Thymus (tissue), 11 donors: ENCODE measurements around the gene FMOD. TPM values are rescaled to one million over a fixed set of nuclear protein-coding genes. Genes with fewer than 3 reads are reported as not detected.

Experiments used
- DNase-seq, 9 donors: peaks; one replicate each; pipeline ENCODE4 v3.0.0-alpha.2; 2013; ENCODE audit warnings: low spot score in 9 of 9, low read depth in 6 of 9, missing footprints in 1 of 9
- H3K27ac ChIP-seq, 2 donors: one replicate each; pipeline ENCODE4 v1.5.1; 2013; ENCODE audit warnings: control low read depth in 1 of 2, low read depth in 1 of 2, low read length in 1 of 2, mild to moderate bottlenecking in 1 of 2, moderate library complexity in 1 of 2
- H3K27me3 ChIP-seq, 2 donors: one replicate each; pipeline ENCODE4 v1.5.1; 2013; ENCODE audit warnings: low read length in 1 of 2; ENCODE audit not compliant: control insufficient read depth in 2 of 2, insufficient read depth in 1 of 2
- H3K36me3 ChIP-seq, 2 donors: one replicate each; pipeline ENCODE4 v1.5.1; 2013; ENCODE audit warnings: low read length in 1 of 2, mild to moderate bottlenecking in 1 of 2, moderate library complexity in 1 of 2; ENCODE audit not compliant: control insufficient read depth in 2 of 2, insufficient read depth in 2 of 2
- H3K4me1 ChIP-seq, 2 donors: one replicate each; pipeline ENCODE4 v1.5.1; 2013; ENCODE audit warnings: low read length in 2 of 2; ENCODE audit not compliant: control insufficient read depth in 2 of 2, insufficient read depth in 2 of 2
- H3K4me3 ChIP-seq, 2 donors: one replicate each; pipeline ENCODE4 v1.5.1; 2013; ENCODE audit warnings: low read length in 2 of 2, control low read depth in 1 of 2, mild to moderate bottlenecking in 1 of 2
- H3K9me3 ChIP-seq, 2 donors: one replicate each; pipeline ENCODE4 v1.5.1; 2013; ENCODE audit warnings: low read length in 1 of 2, mild to moderate bottlenecking in 1 of 2; ENCODE audit not compliant: control insufficient read depth in 2 of 2, insufficient read depth in 1 of 2
- WGBS: extraction: QIAGEN DNeasy Blood & Tissue Kit; methylation state at CpG from one replicate; pipeline ENCODE4 v1.1.7; 2013; 5-methylcytosine and 5-hydroxymethylcytosine counted together
- polyA plus RNA-seq: library from polyadenylated mRNA; stranded (reverse); fragments of 200-250 nt; gene quantifications from one replicate; pipeline ENCODE4 v1.2.3, GENCODE V29; 2013
- total RNA-seq: library from RNA; stranded (reverse); fragments of 120-200 nt; gene quantifications from one replicate; pipeline ENCODE4 v1.2.4, GENCODE V29; 2013
- donor health status: healthy.

FMOD gene
- total and polyA plus RNA-seq, 2 donors = 7.1 to 7.5 TPM

GRCh38 chr1:203324105-203325025 lies 26.6 kb downstream of the FMOD start:
- Histone ChIP-seq H3K4me1 (peaks cover 78 to 97% of the 10 kb centered on the region in 2 donors), H3K36me3 (no peaks in the 10 kb centered on the region), H3K4me3 (peak overlapping the region; percentile 29 to 53), H3K27me3 (no peaks in the 10 kb centered on the region), H3K9me3 (peaks cover 0 to 6% of the 10 kb centered on the region in 2 donors), H3K27ac (peak overlapping the region; percentile 96 to 100)
- WGBS = 48% methylated on average over 15 of the region's 15 CpGs
- DNase-seq = peak in 3 of 9 donors; percentile 64 to 88 (median 69)

GRCh38 chr1:203323587-203323986 lies 27.3 kb downstream of the FMOD start:
- WGBS = 54% methylated on average over 3 of the region's 3 CpGs
- DNase-seq = no peak
- Histone ChIP-seq H3K4me1 (peaks cover 79 to 97% of the 10 kb centered on the region in 2 donors), H3K27me3 (no peaks in the 10 kb centered on the region), H3K36me3 (no peaks in the 10 kb centered on the region), H3K27ac (peak overlapping the region; percentile 96 to 100), H3K9me3 (peaks cover 0 to 6% of the 10 kb centered on the region in 2 donors), H3K4me3 (peak overlapping the region in 1 of 2 donors; percentile 53)

GRCh38 chr1:203322500-203323179 lies 28.3 kb downstream of the FMOD start:
- H3K4me1 ChIP-seq = peaks cover 84 to 95% of the 10 kb centered on the region in 2 donors
- peak overlapping the region; percentile 96 to 100 for H3K27ac ChIP-seq
- H3K9me3 ChIP-seq = peaks cover 0 to 6% of the 10 kb centered on the region in 2 donors
- H3K4me3 ChIP-seq = no peak overlapping the region
- H3K36me3 ChIP-seq = no peaks in the 10 kb centered on the region
- H3K27me3 ChIP-seq = no peaks in the 10 kb centered on the region
- peak in 1 of 9 donors; percentile 52 for DNase-seq

GRCh38 chr1:203321273-203322052 lies 29.5 kb downstream of the FMOD start:
- no peak for DNase-seq
- Histone ChIP-seq H3K4me1 (peaks cover 89 to 98% of the 10 kb centered on the region in 2 donors), H3K4me3 (peak overlapping the region; percentile 3 to 31), H3K9me3 (peaks cover 0 to 6% of the 10 kb centered on the region in 2 donors), H3K27ac (peak overlapping the region; percentile 96 to 100), H3K27me3 (no peaks in the 10 kb centered on the region), H3K36me3 (no peaks in the 10 kb centered on the region)
- WGBS = 69% methylated on average over 6 of the region's 6 CpGs

- H3K4me1 ChIP-seq = peaks cover 87 to 98% of the 10 kb centered on the region in 2 donors
- peak; percentile 90 to 98 (median 96) for DNase-seq
- peaks cover 0 to 6% of the 10 kb centered on the region in 2 donors for H3K9me3 ChIP-seq
- peak overlapping the region; percentile 3 to 31 for H3K4me3 ChIP-seq
- WGBS = 2% methylated on average over 6 of the region's 6 CpGs
- H3K27me3 ChIP-seq = no peaks in the 10 kb centered on the region
- H3K27ac ChIP-seq = peak overlapping the region; percentile 96 to 100
- peaks cover 0 to 2% of the 10 kb centered on the region in 2 donors for H3K36me3 ChIP-seq
Observed at GRCh38 chr1:203320591-203321272, 30.2 kb downstream of the FMOD start.

- peaks cover 0 to 7% of the 10 kb centered on the region in 2 donors for H3K36me3 ChIP-seq
- no peaks in the 10 kb centered on the region for H3K27me3 ChIP-seq
- H3K9me3 ChIP-seq = no peaks in the 10 kb centered on the region
- 98% methylated on average over 1 of the region's 1 CpG for WGBS
- no peak for DNase-seq
- no peak overlapping the region for H3K4me3 ChIP-seq
- H3K4me1 ChIP-seq = peaks cover 65 to 87% of the 10 kb centered on the region in 2 donors
- H3K27ac ChIP-seq = peak overlapping the region; percentile 18 to 61
Observed at GRCh38 chr1:203318229-203318517, 32.7 kb downstream of the FMOD start.

- peaks cover 3 to 12% of the 10 kb centered on the region in 2 donors for H3K36me3 ChIP-seq
- DNase-seq = no peak
- no peaks in the 10 kb centered on the region for H3K27me3 ChIP-seq
- no peak overlapping the region for H3K4me3 ChIP-seq
- H3K27ac ChIP-seq = peak overlapping the region; percentile 18 to 61
- no peaks in the 10 kb centered on the region for H3K9me3 ChIP-seq
- 97% methylated on average over 7 of the region's 7 CpGs for WGBS
- peaks cover 63 to 86% of the 10 kb centered on the region in 2 donors for H3K4me1 ChIP-seq
Observed at GRCh38 chr1:203317429-203318228, 33.3 kb downstream of the FMOD start.

- no peak for DNase-seq
- H3K27ac ChIP-seq = peak overlapping the region; percentile 60 to 61
- H3K4me3 ChIP-seq = peak overlapping the region in 1 of 2 donors; percentile 5
- 72% methylated on average over 4 of the region's 4 CpGs for WGBS
- H3K4me1 ChIP-seq = peaks cover 61 to 86% of the 10 kb centered on the region in 2 donors
- no peaks in the 10 kb centered on the region for H3K27me3 ChIP-seq
- no peaks in the 10 kb centered on the region for H3K9me3 ChIP-seq
- H3K36me3 ChIP-seq = peaks cover 10 to 20% of the 10 kb centered on the region in 2 donors
Observed at GRCh38 chr1:203316626-203317093, 34.3 kb downstream of the FMOD start.
